GM18861 (cell line): ENCODE measurements around the gene SPTBN1.
"Not testable (repeated sequence)": the region's sequence is repeated elsewhere in the genome, so short reads cannot be mapped to it uniquely, and the experiment has no call there.

Experiments
- ATAC-seq: cut with Tn5 transposase; IDR thresholded peaks from one replicate; pipeline ENCODE4 v1.9.1; 2021; ENCODE audit not compliant: unreplicated experiment

The SPTBN1 gene

DNA sequence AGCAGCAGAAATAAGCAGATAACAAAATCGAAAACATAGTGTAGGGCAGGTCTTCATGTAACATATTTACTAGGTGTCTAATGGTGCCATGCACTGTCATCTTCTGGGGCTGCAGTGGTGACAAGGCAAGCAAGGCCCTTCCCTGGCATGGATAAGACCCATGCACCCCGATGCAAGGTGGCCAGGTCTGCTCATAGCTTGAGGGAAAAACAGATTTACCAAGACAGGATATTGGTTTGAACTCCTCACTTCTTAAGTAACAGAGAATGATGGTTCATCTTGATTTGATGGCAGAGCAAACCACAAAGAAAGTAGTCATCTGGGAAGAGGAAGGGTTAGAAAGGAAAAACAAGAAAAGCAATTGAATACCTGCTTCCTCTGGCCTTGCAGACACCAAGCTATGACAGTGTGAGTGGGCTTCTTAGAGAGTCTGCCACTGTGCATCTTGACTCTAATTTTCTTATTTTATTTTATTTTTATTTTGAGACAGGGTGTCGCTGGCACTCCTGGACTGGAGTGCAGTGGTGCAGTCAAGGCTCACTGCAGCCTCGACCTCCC, 231.5 kb downstream of the SPTBN1 start:
- ATAC-seq: no peak

DNA sequence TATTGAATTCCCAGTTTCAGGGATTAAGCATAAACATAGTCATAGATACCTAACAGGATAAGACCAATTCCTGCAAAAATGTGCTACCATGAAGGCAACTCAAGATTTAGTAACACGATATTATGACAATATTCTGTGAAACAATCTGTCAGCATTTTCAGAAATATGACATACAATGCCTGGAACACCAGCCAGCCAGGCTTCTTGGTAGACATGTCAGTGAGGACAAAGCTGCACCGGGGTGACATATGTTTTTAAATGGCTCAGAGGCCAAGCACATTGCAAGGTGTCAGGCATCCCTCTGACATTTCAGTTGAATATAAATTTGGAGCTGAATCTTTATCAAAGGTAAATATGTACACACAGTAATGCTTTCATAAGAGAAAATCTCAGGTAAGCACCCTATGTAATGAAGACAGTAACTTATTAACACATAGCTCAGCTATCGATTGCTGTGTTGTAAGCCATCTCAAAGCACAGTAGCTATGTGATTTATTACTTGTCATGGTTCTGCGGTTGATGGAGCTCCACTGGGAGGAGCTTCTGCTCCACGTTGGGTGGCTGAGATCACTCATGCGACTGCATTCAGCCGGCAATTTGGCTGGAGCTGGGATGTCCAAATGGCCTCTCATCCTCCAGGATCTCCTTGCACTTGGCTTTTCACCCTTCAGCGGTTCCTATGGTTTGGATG, 235.5 kb downstream of the SPTBN1 start:
- no peak for ATAC-seq

DNA sequence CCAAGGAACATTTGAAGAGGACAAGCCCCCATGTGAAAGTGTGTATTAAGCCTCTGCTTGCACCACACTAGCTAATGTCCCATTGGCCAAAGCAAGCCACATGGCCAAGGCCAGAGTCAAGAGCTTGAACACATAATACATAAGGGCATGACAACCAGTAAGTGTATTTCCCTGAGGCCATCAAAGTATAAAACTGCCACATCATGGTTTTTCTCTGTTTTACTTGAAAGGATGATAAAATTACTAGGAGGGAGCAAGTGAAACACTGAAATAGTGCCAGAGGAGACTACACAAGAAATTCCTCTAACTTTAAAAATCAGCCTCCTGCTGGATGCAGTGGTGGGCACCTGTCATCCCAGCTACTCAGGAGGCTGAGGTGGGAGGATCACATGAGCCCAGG, 236.4 kb downstream of the SPTBN1 start:
- ATAC-seq: no peak

DNA sequence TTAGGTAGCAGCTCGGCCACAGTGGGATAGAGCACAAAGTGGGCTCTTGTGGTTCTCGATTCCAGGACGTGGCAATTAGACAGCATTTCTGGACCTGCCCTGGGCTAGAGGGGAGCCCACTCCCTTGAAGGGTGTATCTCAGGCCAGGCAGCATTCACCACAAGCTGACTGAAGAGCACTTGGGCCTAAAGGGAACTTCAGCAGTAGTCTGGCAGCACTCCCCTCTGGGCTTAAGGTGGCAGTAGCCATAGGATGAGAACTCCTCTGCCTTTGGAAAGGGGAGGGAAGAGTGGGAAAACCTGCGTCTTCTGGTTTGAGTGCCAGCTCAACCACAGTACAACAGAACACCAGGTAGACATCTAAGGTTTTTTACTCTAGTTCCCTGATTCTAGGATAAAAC, 239.3 kb downstream of the SPTBN1 start:
- no peak for ATAC-seq

DNA sequence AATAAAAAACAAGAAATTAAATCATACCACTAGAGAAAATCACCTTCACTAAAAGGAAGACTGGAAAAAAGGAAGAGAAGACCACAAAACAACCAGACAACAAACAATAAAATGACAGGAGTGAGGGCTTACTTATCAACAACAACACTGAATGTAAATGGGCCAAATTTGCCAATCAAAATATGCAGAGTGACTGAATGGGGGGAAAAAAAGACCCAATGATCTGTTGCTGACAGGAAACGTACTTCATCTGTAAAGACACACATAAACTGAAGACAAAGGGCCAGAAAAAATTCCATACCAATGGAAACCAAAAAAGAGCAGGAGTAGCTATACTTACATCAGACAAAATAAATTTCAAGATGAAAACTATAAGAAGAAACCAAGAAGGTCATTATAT, 241.8 kb downstream of the SPTBN1 start:
- ATAC-seq: no peak

DNA sequence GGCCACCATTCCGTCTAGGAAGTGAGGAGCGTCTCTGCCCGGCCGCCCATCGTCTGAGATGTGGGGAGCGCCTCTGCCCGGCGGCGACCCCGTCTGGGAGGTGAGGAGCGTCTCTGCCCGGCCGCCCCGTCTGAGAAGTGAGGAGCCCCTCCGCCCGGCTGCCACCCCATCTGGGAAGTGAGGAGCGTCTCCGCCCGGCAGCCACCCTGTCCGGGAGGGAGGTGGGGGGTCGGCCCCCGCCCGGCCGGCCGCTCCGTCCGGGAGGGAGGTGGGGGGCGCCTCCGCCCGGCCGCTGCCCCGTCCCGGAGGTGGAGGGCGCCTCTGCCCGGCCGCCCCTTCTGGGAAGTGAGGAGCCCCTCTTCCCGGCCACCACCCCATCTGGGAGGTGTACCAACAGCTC, 242.8 kb downstream of the SPTBN1 start:
- not testable (repeated sequence) for ATAC-seq

DNA sequence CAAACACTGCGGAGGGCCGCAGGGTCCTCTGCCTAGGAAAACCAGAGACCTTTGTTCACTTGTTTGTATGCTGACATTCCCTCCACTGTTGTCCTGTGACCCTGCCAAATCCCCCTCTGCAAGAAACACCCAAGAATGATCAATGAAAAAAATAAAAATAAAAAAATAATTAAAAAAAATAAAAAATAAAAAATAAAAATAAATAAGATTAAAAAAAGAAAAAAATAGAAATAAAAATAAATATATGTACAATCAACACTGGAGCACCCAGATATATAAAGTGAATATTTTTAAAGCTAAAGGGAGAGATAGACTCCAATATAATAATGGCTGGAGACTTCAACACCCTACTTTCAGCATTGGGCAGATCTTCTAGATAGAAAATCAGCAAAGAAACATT, 243.5 kb downstream of the SPTBN1 start:
- no peak for ATAC-seq

DNA sequence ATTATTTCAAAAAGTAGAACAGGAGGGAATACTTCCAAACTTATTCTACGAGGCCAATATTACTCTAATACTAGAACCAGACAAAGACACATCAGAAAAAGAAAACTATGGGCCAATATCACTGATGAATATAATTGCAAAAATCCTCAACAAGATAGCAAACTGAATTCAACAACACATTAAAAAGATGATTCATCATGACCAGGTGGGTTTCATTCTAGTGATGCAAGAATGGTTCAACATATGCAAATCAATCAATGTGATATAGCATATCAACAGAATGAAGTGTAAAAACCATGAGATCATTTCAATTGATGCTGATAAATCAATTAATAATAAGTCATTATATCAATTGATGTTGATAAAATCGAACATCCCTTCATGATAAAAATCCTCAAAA, 244.9 kb downstream of the SPTBN1 start:
- ATAC-seq: no peak

DNA sequence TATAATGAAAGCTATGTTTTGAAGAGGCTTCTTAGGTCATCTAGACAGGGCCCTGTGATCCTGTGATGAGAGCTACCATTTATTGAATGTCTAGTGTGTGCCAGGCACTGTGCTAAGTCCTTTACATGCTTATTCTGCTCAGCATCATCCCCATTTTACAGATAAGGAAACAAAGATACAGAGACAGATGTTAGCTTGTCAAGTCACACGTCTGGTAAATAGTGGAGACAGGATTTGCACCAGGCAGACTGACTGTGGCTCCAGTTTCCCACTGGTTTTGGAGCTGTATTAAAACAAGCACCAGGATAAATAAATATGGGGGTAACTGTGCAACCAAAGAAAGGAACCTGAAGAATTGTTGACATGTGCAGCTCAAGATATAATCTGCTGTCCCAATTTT, 248.1 kb downstream of the SPTBN1 start:
- ATAC-seq: peak; percentile 12

DNA sequence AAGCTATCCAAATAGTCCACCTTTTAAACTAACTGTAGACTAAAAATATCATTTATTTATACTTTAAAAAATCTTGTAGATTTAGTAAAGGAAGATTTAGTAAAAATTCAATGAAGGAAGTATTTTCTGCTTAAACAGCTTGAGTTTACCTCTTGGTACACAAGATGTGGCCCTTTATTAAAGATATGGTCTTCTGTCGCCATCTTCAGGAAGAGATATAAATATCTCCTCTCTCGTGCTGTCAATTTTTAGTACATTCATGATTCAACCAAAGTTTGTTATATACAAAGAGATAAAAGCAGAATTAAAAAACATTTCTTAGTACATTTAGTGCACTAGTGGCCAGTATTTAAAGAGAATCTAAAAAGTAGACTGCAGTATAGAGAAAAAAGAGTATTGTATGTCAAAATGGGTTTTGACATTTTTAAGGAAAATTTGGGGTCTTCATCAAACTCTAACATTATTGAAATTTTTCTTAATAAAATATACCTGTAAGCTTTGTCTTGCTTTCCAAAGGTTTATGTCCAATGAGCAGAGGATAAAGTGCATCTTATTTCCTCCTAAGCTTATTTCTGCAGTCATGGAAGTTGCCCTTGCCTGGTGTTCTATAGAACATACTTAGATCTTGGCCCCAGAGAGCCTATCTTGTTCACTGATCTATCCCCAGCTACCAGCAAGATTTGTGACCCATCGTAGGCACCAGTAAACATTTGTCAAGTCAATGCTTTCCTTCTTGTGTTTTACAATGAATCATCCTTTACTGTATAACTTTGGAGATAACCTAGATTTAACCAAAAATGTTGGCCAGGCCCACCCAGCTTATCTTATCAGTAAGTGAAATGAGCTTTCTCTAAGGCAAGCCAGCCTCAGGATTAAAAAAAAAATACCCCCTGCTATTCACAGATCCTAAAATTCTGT, 248.8 kb downstream of the SPTBN1 start:
- ATAC-seq: peak; percentile 73

DNA sequence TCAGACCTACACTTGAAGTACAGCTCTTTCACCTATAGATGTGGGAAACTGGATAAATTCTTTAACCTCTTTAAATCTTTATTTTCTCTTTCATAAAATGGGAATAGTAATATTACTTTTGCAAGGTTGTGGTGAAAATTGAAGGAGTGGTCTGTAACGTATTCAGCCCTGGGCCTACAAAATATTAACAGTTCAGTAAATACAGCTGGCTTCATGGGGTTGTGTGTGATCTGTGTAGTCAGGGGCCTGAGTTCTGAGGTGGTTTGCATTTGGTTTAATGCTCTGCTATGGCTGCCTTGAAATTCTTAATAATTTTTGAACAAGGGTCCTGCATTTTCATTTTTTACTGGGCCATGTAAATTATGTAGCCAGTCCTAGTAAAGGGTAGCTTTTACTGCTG, 250.5 kb downstream of the SPTBN1 start:
- ATAC-seq: no peak

DNA sequence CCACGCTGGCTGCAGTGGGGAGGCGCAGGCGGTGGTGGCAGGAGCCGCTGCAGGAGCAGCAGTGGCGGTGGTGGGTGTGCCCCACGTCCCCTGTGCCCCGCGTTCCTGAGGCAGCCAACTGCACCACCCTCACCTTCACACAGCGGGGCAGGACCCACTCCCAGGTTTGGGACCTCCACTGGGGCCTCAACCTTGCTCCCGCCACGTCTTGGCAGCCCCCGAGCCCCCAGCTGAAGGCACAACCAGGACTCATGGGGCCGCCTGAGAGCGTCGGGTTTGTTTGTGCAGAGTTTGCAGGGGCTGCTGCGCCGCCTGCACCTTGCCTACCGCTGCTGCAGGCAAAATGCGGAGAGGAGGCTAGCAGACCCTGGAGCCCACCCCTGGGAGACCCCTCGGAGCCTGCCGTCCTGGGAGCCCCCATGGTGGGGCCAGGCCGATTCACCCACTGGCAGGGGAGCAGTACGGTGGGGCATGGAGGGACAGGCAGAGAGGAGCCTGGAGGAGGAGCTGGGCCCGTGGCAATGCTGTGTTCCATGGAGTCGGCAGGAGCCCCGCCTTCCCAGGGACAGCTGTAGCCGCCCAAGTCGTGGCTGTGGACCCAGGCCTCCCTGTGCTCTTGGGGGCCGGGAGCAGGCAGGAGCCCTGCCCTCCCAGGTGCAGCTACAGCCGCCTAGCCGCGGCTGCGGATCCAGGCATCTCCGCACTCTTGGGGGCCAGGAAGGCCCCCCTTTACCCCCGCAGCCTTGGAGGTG, 252.6 kb downstream of the SPTBN1 start:
- ATAC-seq: no peak

DNA sequence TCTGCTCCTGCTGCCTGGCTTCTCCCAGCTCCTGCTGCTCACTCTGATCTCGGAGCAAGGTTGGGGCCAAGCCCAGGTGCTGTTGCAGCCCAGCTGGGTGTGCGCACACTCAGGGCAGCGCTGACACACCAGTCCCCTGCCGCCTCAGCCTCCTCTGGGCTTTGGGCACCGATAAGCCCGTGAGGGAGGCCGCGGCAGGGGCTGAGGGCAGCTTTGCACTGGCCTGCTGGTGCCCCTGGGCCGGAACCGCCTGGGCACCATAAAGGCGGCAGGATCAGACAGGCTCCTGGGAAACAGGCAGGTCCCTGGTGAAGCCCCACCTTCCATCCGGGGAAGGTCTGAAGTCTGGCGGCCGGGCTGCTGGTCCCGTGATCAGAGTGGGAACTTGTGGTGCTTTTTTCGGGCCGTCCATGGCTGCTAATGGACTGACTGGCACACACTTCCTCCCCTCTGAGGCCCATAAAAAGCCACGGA, 253.2 kb downstream of the SPTBN1 start:
- no peak for ATAC-seq

DNA sequence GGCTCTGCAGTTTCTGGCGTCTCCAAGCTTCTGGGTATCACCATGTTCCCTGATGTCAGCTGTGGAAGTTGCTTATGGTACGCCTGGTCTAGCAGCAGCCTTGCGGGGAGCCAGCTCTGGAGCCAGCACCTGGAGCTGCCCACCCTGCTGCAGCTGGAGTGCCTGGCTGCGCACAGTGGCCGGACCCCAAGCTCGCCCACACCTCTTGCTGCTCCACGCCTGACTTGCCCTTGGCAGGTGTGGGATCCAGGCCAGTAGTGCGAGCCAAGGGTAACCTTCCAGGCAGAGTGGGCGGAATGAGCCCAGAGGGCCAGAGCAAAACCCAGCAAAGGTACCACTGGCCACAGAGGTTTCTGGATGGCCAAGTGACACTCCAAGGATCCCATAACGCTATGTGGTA, 254.1 kb downstream of the SPTBN1 start:
- ATAC-seq: no peak

DNA sequence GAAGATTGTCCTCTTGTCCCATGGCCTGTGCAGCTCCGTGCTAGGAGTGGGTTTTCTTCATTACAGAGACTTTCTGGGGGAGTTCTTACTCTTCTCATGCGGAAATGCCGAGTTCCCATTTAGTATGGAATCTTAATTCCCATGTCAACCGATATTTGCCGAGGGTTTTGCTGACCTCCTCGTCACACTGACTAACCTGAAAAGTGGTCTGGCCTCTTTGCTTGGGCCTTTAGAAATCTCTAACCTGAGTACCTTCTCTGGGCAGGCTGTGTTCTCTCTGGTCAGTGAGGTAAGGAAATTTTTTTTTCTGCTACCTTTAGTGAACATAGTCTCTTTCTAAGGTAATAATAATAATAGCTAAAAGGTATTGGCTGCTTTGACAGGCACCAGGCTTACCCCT, 256.4 kb downstream of the SPTBN1 start:
- ATAC-seq: no peak

DNA sequence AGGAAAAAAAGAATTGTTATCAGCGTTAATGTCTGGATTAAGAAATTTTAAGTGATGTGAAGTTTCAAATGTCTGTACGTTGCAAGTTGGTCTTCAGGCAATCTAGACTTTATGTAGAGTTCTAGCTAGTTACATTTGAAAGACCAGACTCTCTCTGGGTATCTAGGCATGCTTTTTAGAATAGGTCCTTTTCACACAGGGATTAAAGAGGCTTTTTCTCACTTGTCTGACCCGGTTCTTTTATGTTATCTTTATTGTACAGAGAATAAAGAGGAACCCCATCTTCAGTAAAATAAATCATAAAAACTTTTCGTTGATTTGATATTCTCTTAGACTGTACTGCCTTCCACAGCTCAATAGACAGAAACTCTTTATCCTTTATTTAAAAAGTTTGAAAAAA, 258.9 kb downstream of the SPTBN1 start:
- ATAC-seq: no peak

DNA sequence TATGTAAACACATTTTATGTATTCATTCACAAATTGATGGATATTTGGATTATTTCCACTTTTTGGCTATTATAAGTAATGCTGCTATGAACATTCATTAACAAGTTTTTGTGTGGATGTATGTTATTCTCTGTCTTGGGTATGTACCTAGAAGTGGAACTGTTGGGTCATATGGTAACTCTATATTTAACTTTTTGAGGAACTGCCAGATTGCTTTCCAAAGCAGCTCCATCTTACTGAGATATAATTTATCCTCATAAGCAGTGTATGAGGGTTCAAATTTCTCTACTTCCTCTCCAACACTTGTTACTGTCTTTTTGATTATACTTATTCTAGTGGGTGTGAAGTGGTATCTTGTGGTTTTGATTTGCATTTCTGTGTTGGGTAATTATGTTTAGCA, 260.2 kb downstream of the SPTBN1 start:
- no peak for ATAC-seq

DNA sequence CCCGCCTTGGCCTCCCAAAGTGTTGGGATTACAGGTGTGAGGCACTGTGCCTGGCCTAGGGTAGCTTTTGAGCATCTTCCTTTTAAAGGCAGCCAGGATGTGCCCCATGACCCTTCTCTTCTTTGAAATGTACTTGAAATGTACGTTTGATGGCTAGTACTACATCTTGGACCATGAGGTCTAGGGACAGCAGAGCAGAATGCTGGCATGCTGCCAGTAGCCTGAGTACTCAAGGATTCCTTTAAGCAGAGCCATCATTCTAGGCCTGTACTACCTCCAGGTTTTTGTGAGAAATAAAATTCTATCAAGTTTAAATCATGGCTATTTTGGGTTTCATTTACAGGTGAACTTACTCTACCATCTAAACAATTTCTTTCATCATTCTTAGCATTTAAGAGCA, 264.4 kb downstream of the SPTBN1 start:
- no peak for ATAC-seq
